GM19023 (cell line): ENCODE data around the gene PCSK7.
A peak's percentile ranks its signal among the peaks of the same experiment; 100 is the strongest.

Source experiments
- ATAC-seq: cut with Tn5 transposase; IDR thresholded peaks from one replicate; pipeline ENCODE4 v1.9.1; 2021; ENCODE audit warnings: mild to moderate bottlenecking, moderate library complexity; ENCODE audit not compliant: unreplicated experiment

The PCSK7 gene

GRCh38 chr11:117199916-117200812 lies 31.7 kb downstream of the PCSK7 start:
- no peak for ATAC-seq

GRCh38 chr11:117199053-117199915 lies 32.6 kb downstream of the PCSK7 start, which contains the start of gene TAGLN:
TAGLN (plus strand) TSS chr11:117199370; CDS start chr11:117203014, 3,644 bp downstream.
- ATAC-seq: no peak

GRCh38 chr11:117198613-117199012 lies 33.3 kb downstream of the PCSK7 start:
- ATAC-seq: no peak

- ATAC-seq: no peak
Observed at GRCh38 chr11:117197516-117198456, 34.1 kb downstream of the PCSK7 start.

- no peak for ATAC-seq
Observed at GRCh38 chr11:117197006-117197405, 34.9 kb downstream of the PCSK7 start.

GRCh38 chr11:117195761-117196160 lies 36.1 kb downstream of the PCSK7 start:
- ATAC-seq: no peak

- no peak for ATAC-seq
Observed at GRCh38 chr11:117195258-117195657, 36.6 kb downstream of the PCSK7 start.

GRCh38 chr11:117194267-117194666 lies 37.6 kb downstream of the PCSK7 start:
- no peak for ATAC-seq

- ATAC-seq: no peak
Observed at GRCh38 chr11:117193130-117194020, 38.5 kb downstream of the PCSK7 start.

- no peak for ATAC-seq
Observed at GRCh38 chr11:117192401-117192875, 39.4 kb downstream of the PCSK7 start.

- no peak for ATAC-seq
Observed at GRCh38 chr11:117191680-117192400, 40.0 kb downstream of the PCSK7 start.

GRCh38 chr11:117189941-117190544 lies 41.8 kb downstream of the PCSK7 start:
- ATAC-seq: no peak

GRCh38 chr11:117189191-117189940 lies 42.5 kb downstream of the PCSK7 start:
- ATAC-seq: peak; percentile 59

GRCh38 chr11:117188620-117189081 lies 43.2 kb downstream of the PCSK7 start:
- ATAC-seq: no peak

GRCh38 chr11:117187799-117188481 lies 43.9 kb downstream of the PCSK7 start:
- ATAC-seq: no peak

GRCh38 chr11:117187428-117187798 lies 44.5 kb downstream of the PCSK7 start:
- no peak for ATAC-seq

- ATAC-seq: no peak
Observed at GRCh38 chr11:117187007-117187406, 44.9 kb downstream of the PCSK7 start.
